Hematopoietic multipotent progenitor cell treated with erythropoietin and hydrocortisone succinate and interleukin-3 and kit ligand, for 6 days (in vitro differentiated cells): ENCODE results near the gene TMOD1.
"Not testable (repeated sequence)": the region's sequence is repeated elsewhere in the genome, so short reads cannot be mapped to it uniquely, and the experiment has no call there.

Source experiments
- DNase-seq: peaks from one replicate; pipeline ENCODE4 v3.0.0-alpha.2; 2015

The TMOD1 gene

DNA sequence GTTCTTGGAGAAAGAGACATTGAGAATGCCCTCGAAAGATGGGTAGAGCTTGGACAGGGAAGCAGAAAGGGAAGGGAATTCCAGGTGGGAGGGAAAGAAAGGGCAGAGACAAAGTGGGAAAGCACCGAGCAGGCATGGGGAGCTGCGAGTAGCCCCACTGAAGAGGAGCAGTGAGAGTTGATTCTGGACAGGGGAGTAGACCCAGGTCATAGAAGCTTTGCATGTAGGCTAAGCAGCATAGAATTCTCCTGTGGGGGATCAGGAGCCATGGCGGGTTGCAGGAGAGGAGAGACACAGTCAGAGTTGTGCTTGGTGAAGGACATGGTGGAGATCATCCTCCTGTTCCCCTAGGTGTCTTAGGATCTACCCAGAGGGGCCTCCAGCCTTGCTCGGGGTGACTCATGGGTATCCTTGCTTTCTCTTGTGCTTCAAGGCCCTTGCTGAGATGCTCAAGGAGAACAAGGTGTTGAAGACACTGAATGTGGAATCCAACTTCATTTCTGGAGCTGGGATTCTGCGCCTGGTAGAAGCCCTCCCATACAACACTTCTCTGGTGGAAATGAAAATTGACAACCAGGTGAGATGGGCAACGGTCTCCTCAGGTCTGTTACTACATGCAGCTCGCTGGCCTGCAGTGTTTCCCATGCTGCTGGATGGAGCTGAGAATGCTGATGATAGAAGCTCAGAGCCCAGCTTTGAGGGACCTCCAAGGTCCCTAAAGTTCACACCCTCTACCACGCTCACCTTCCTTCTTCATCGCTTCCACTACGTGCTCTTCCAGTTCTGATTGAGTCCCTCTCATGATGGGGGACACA is 67.2 kb downstream of the TMOD1 start:
- DNase-seq, result no peak

DNA sequence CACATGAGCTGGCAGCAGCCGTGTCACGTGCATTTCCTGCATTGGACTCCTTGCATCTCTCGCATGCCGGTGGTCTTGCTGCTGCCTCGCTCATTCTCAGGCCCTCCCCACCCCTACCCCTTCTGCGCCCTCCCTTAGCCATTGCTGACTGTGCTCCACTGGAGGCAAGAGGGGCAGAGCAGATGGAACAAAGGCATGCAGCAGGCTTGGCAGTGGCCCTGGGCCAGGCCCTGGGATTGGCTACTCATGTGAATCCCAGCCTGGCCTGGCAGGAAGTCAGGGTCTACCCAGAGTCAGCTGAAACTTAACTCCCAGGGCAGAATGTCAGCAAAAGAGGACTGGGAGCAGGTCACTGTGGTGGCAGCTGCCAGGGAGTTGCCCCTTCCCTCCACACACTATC is 69.4 kb downstream of the TMOD1 start:
- no peak for DNase-seq

GRCh38 chr9:97571664-97572063 is 70.2 kb downstream of the TMOD1 start:
- no peak for DNase-seq

DNA sequence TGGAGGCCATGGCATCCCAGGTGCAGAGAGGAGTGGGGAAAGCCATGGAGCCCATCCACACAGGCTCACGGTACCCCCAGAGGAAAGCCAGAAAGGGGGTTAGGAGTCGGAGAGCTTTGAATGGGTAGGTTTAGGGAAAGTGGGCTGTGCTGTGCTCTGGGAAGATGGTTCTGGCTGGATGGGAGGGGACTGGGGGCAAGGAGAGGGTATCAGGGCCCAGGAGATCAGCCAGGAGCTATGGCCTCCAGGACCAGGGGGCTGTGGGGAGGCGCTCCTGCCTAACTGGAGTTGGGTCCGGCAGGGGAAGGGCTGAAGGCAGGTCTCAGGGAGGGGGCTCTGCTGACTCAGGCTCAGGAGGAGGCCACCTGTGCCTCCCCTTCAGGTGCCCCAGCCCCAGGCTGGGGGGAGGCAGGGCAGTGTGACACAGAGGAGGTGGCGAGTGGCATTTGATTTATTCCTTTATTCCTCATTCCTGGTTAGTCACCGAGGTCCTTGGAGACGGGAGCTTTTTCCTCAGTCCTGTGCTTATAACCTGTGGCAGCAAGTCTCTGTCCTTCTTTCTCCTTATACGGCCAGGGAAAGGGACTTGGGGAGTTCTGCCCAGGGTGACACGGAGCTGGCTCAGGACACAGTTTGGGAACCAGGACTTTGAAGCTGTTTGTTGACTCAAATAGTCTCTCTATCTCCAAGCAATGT is 70.9 kb downstream of the TMOD1 start:
- DNase-seq, result no peak

- no peak for DNase-seq
Measured at GRCh38 chr9:97572892-97573365, 71.5 kb downstream of the TMOD1 start.

GRCh38 chr9:97573482-97574073 is 72.1 kb downstream of the TMOD1 start:
- DNase-seq, result no peak

DNA sequence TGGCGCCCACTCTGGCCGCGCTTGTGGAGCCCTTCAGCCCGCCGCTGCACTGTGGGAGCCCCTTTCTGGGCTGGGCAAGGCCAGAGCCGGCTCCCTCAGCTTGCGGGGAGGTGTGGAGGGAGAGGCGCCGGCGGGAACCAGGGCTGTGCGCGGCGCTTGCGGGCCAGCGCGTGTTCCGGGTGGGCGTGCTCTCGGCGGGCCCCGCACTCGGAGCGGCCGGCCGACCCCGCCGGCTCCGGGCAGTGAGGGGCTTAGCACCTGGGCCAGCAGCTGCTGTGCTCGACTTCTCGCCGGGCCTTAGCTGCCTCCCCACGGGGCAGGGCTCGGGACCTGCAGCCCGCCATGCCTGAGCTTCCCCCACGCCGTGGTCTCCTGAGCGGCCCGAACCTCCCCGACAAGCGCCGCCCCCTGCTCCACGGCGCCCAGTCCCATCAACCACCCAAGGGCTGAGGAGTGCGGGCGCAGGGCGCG is 72.7 kb downstream of the TMOD1 start:
- DNase-seq, result not testable (repeated sequence)

- DNase-seq, result peak; percentile 45
Measured at GRCh38 chr9:97574921-97575672, 73.6 kb downstream of the TMOD1 start.

- no peak for DNase-seq
Measured at GRCh38 chr9:97575673-97576200, 74.3 kb downstream of the TMOD1 start.

- no peak for DNase-seq
Measured at GRCh38 chr9:97577051-97577450, 75.6 kb downstream of the TMOD1 start.

GRCh38 chr9:97578846-97579245 is 77.4 kb downstream of the TMOD1 start:
- DNase-seq, result no peak

GRCh38 chr9:97579914-97580313 is 78.4 kb downstream of the TMOD1 start:
- DNase-seq, result no peak

DNA sequence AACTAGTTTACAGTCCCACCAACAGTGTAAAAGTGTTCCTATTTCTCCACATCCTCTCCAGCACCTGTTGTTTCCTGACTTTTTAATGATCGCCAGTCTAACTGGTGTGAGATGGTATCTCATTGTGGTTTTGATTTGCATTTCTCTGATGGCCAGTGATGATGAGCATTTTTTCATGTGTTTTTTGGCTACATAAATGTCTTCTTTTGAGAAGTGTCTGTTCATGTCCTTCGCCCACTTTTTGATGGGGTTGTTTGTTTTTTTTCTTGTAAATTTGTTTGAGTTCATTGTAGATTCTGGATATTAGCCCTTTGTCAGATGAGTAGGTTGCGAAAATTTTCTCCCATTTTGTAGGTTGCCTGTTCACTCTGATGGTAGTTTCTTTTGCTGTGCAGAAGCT is 80.1 kb downstream of the TMOD1 start:
- DNase-seq, result not testable (repeated sequence)

- not testable (repeated sequence) for DNase-seq
Measured at GRCh38 chr9:97584778-97585177, 83.3 kb downstream of the TMOD1 start.

DNA sequence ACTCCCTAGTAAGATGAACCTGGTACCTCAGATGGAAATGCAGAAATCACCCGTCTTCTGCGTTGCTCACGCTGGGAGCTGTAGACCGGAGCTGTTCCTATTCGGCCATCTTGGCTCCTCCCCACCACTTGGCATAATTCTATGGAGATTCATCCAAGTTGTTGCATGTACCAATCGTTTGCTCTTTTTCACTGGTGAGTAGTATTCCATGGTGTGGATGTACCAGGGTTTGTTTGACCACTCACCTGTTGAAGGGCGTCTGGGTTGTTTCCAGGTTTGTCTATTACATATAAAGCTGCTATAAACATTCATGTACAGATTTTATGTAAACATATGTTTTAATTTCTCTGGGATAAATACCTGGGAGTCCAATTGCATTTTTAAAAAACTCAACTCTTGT is 85.4 kb downstream of the TMOD1 start:
- DNase-seq, result not testable (repeated sequence)

GRCh38 chr9:97591535-97591934 is 90.1 kb downstream of the TMOD1 start:
- DNase-seq, result no peak

DNA sequence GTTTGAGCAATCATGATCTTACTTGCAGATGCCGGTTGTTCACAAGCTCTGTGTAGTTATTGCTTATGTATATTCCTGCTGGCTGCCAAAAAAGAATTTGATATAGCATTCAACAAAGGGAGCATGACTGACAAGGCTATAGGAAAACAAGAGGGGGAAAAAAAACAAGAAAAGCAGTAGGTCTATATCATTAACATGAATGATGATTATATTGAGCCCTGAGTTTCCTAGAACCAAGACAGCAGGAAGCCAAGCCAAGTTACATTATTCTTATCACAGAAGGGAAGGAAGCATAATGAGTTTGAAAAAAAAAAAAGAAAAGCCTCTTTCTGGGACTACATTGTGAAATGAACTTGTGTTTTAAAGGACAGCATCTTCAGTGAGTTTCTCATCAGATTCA is 90.7 kb downstream of the TMOD1 start:
- DNase-seq, result no peak

DNA sequence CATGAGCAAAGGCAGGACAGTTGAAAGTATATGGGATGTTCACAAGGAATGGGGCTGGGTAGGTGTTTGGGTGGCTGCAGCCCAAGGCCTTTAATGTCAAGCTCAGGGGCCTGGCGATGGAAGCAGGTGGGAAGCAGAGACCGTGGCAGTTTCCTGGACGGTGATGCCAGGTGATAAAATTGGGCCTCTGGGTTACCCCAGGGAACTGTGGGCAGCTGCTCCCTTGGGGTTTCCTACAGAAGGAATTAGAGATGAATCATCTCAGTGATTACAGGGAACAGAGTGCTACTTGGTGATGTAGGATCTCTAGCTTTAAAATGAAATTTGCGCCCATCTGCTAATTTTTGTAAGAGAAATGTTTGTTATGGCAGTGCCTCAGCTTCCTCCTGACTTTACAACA is 92.5 kb downstream of the TMOD1 start:
- DNase-seq, result no peak

- no peak for DNase-seq
Measured at GRCh38 chr9:97594381-97594921, 93.0 kb downstream of the TMOD1 start.

DNA sequence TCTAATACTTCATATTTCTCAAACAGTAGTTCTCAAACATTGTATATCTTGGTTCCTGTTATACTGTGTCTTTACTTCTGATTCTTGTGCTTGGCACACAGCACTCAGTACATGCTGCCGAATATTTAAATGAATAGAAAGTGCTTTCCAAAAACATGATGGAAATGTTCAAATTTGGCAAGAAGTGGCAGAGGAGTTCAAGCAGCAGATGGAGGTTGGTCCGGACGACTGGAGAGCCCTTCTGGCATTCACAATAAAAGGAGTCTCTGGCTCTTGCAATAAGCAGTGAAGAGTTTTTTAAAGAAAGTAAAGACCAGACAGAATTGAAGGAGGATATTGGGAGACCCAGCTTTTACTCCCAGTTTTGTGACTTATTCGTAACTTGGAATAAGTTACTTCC is 95.4 kb downstream of the TMOD1 start:
- DNase-seq, result no peak

GRCh38 chr9:97598461-97599288 is 97.2 kb downstream of the TMOD1 start:
- DNase-seq, result peak; percentile 93
